HG03159 (cell line): ENCODE measurements around the gene TENM3.
"Not testable (repeated sequence)": the region's sequence is repeated elsewhere in the genome, so short reads cannot be mapped to it uniquely, and the experiment has no call there.

Experiments used
- ATAC-seq: cut with Tn5 transposase; IDR thresholded peaks from one replicate; pipeline ENCODE4 v1.9.1; 2021; ENCODE audit warnings: mild to moderate bottlenecking, moderate library complexity; ENCODE audit not compliant: unreplicated experiment

TENM3 gene

GRCh38 chr4:182802621-182803020 is 559.4 kb downstream of the TENM3 start:
- ATAC-seq, result no peak

- ATAC-seq, result no peak
Observed at GRCh38 chr4:182803235-182803634, 560.0 kb downstream of the TENM3 start.

GRCh38 chr4:182804131-182804530 is 560.9 kb downstream of the TENM3 start:
- no peak for ATAC-seq

- ATAC-seq, result no peak
Observed at GRCh38 chr4:182805321-182805720, 562.1 kb downstream of the TENM3 start.

- no peak for ATAC-seq
Observed at GRCh38 chr4:182805750-182806149, 562.5 kb downstream of the TENM3 start.

- peak; percentile 61 for ATAC-seq
Observed at GRCh38 chr4:182806259-182807252, 563.4 kb downstream of the TENM3 start.

GRCh38 chr4:182807346-182807745 is 564.1 kb downstream of the TENM3 start:
- no peak for ATAC-seq

- ATAC-seq, result no peak
Observed at GRCh38 chr4:182807767-182808548, 564.8 kb downstream of the TENM3 start.

- peak; percentile 90 for ATAC-seq
Observed at GRCh38 chr4:182808673-182809416, 565.6 kb downstream of the TENM3 start.

- peak; percentile 35 for ATAC-seq
Observed at GRCh38 chr4:182809417-182810102, 566.4 kb downstream of the TENM3 start.

- no peak for ATAC-seq
Observed at GRCh38 chr4:182810103-182810615, 567.0 kb downstream of the TENM3 start.

GRCh38 chr4:182812916-182813315 is 569.7 kb downstream of the TENM3 start:
- ATAC-seq, result no peak

GRCh38 chr4:182814065-182814464 is 570.9 kb downstream of the TENM3 start:
- not testable (repeated sequence) for ATAC-seq

GRCh38 chr4:182818926-182819730 is 575.9 kb downstream of the TENM3 start:
- ATAC-seq, result no peak

GRCh38 chr4:182819751-182820150 is 576.5 kb downstream of the TENM3 start:
- no peak for ATAC-seq

GRCh38 chr4:182822554-182822953 is 579.4 kb downstream of the TENM3 start:
- ATAC-seq, result no peak

- peak; percentile 67 for ATAC-seq
Observed at GRCh38 chr4:182823576-182823975, 580.4 kb downstream of the TENM3 start.

GRCh38 chr4:182825003-182825402 is 581.8 kb downstream of the TENM3 start:
- no peak for ATAC-seq

- no peak for ATAC-seq
Observed at GRCh38 chr4:182825786-182826185, 582.6 kb downstream of the TENM3 start.
